H9 (cell line): Measurements from ENCODE around the gene LMX1B. TPM values are rescaled to one million over a fixed set of nuclear protein-coding genes. Genes with fewer than 3 reads are reported as not detected.

ENCODE experiments used
- DNase-seq: peaks from one replicate; pipeline ENCODE4 v3.0.0-alpha.2; 2017
- H2AFZ ChIP-seq: one replicate; pipeline ENCODE4 v1.6.1; 2013; ENCODE audit warnings: mild to moderate bottlenecking, low read length, control low read depth, moderate library complexity
- H2AK5ac ChIP-seq: 2 replicates; pipeline ENCODE4 v1.6.1; 2013; ENCODE audit warnings: low read length, control low read depth, mixed read lengths; ENCODE audit not compliant: insufficient read length
- H2BK120ac ChIP-seq: one replicate; pipeline ENCODE4 v1.6.1; 2013; ENCODE audit warnings: low read depth, mild to moderate bottlenecking, low read length, control low read depth, inconsistent platforms; ENCODE audit not compliant: poor library complexity, severe bottlenecking
- H2BK12ac ChIP-seq: 2 replicates; pipeline ENCODE4 v1.6.1; 2013; ENCODE audit warnings: low read length, control low read depth, mixed read lengths, low read depth; ENCODE audit not compliant: insufficient read length
- H2BK15ac ChIP-seq: 2 replicates; pipeline ENCODE4 v1.6.1; 2013; ENCODE audit warnings: low read depth, low read length, control low read depth
- H2BK20ac ChIP-seq: one replicate; pipeline ENCODE4 v1.6.1; 2013; ENCODE audit warnings: low read depth, mild to moderate bottlenecking, low read length, control low read depth, inconsistent platforms; ENCODE audit not compliant: poor library complexity, severe bottlenecking
- H2BK5ac ChIP-seq: 2 replicates; pipeline ENCODE4 v1.6.1; 2013; ENCODE audit warnings: low read length, control low read depth, mixed read lengths; ENCODE audit not compliant: insufficient read length
- H3K14ac ChIP-seq: 2 replicates; pipeline ENCODE4 v1.6.1; 2013; ENCODE audit warnings: low read length, control low read depth; ENCODE audit not compliant: insufficient read depth
- H3K18ac ChIP-seq: 2 replicates; pipeline ENCODE4 v1.6.1; 2013; ENCODE audit warnings: low read depth, mild to moderate bottlenecking, mixed read lengths, low read length, control low read depth; ENCODE audit not compliant: insufficient read length
- H3K23ac ChIP-seq: 2 replicates; pipeline ENCODE4 v1.6.1; 2013; ENCODE audit warnings: low read length, control low read depth, mixed read lengths, low read depth; ENCODE audit not compliant: insufficient read length
- H3K23me2 ChIP-seq: 2 replicates; pipeline ENCODE4 v1.6.1; 2013; ENCODE audit warnings: low read depth, mild to moderate bottlenecking, mixed read lengths, low read length, control low read depth; ENCODE audit not compliant: insufficient read length, poor library complexity, severe bottlenecking
- H3K27ac ChIP-seq: 2 replicates; pipeline ENCODE4 v1.5.1; 2013; ENCODE audit warnings: low read length, control low read depth, mixed read lengths, low read depth; ENCODE audit not compliant: insufficient read length
- H3K27me3 ChIP-seq: 2 replicates; pipeline ENCODE4 v1.6.1; 2013; ENCODE audit warnings: low read length, control low read depth, inconsistent platforms; ENCODE audit not compliant: insufficient read depth
- H3K4ac ChIP-seq: 2 replicates; pipeline ENCODE4 v1.6.1; 2013; ENCODE audit warnings: low read depth, mild to moderate bottlenecking, control low read depth, inconsistent platforms, low read length, moderate library complexity
- H3K4me1 ChIP-seq: 2 replicates; pipeline ENCODE4 v1.6.1; 2013; ENCODE audit warnings: low read length, control low read depth, inconsistent platforms; ENCODE audit not compliant: insufficient read depth
- H3K4me2 ChIP-seq: 2 replicates; pipeline ENCODE4 v1.6.1; 2013; ENCODE audit warnings: low read length, control low read depth, mixed read lengths; ENCODE audit not compliant: insufficient read length, insufficient read depth
- H3K56ac ChIP-seq: 2 replicates; pipeline ENCODE4 v1.6.1; 2013; ENCODE audit warnings: low read depth, mild to moderate bottlenecking, mixed read lengths, low read length, control low read depth; ENCODE audit not compliant: insufficient read length
- H3K79me1 ChIP-seq: 2 replicates; pipeline ENCODE4 v1.6.1; 2013; ENCODE audit warnings: low read depth, mild to moderate bottlenecking, moderate library complexity, low read length, control low read depth, inconsistent platforms; ENCODE audit not compliant: insufficient read depth, poor library complexity, severe bottlenecking
- H3K79me2 ChIP-seq: 2 replicates; pipeline ENCODE4 v1.6.1; 2013; ENCODE audit warnings: low read length, control low read depth, inconsistent platforms; ENCODE audit not compliant: insufficient read depth
- H3K9ac ChIP-seq: 2 replicates; pipeline ENCODE4 v1.6.1; 2013; ENCODE audit warnings: low read length, control low read depth, mixed read lengths; ENCODE audit not compliant: insufficient read length; ENCODE audit errors: extremely low read depth
- H3K9me3 ChIP-seq: one replicate; pipeline ENCODE4 v1.6.1; 2013; ENCODE audit warnings: low read depth, low read length, inconsistent platforms; ENCODE audit not compliant: control insufficient read depth
- H3T11ph ChIP-seq: one replicate; pipeline ENCODE4 v1.6.1; 2013; ENCODE audit warnings: mild to moderate bottlenecking, low read length, control low read depth, inconsistent platforms
- H4K20me1 ChIP-seq: one replicate; pipeline ENCODE4 v1.6.1; 2013; ENCODE audit not compliant: control insufficient read depth, insufficient read length, insufficient read depth
- H4K5ac ChIP-seq: 2 replicates; pipeline ENCODE4 v1.6.1; 2013; ENCODE audit warnings: low read depth, mild to moderate bottlenecking, mixed read lengths, low read length, control low read depth; ENCODE audit not compliant: insufficient read length
- H4K8ac ChIP-seq: replicated peaks from 2 replicates; pipeline ENCODE4 v1.6.1; 2013; ENCODE audit warnings: low read length, control low read depth, mixed read lengths, low read depth; ENCODE audit not compliant: insufficient read length
- H4K91ac ChIP-seq: 2 replicates; pipeline ENCODE4 v1.6.1; 2013; ENCODE audit warnings: low read depth, mild to moderate bottlenecking, moderate library complexity, mixed read lengths, low read length, control low read depth; ENCODE audit not compliant: insufficient read length
- H3K27ac Mint-ChIP-seq, 3 experiments: 2 replicates in 2 of 3; 3 replicates in 1 of 3; pipeline ENCODE4 v1.8.0; 2020 to 2021; ENCODE audit warnings: mixed read lengths in 3 of 3, mild to moderate bottlenecking in 1 of 3, moderate library complexity in 1 of 3
- H3K27me3 Mint-ChIP-seq: 2 replicates; pipeline ENCODE4 v1.8.0; 2021; ENCODE audit warnings: low read depth, mild to moderate bottlenecking, moderate library complexity, mixed read lengths
- H3K36me3 Mint-ChIP-seq, 3 experiments: 2 replicates in 2 of 3; 3 replicates in 1 of 3; pipeline ENCODE4 v1.8.0; 2020 to 2021; ENCODE audit warnings: low read depth in 3 of 3, mixed read lengths in 3 of 3; ENCODE audit not compliant: insufficient read depth in 1 of 3
- H3K4me1 Mint-ChIP-seq, 2 experiments: 2 replicates each; pipeline ENCODE4 v1.8.0; 2020; ENCODE audit warnings: mixed read lengths in 2 of 2
- H3K4me3 Mint-ChIP-seq, 2 experiments: 2 replicates in 1 of 2; 3 replicates in 1 of 2; pipeline ENCODE4 v1.8.0; 2020 to 2021; ENCODE audit warnings: mild to moderate bottlenecking in 2 of 2, mixed read lengths in 2 of 2, moderate library complexity in 1 of 2
- H3K9me3 Mint-ChIP-seq, 2 experiments: 2 replicates in 1 of 2; 3 replicates in 1 of 2; pipeline ENCODE4 v1.8.0; 2020; ENCODE audit warnings: mild to moderate bottlenecking in 2 of 2, mixed read lengths in 2 of 2, moderate library complexity in 1 of 2
- CTCF ChIP-seq: fragments of 200-600 bp; sonication (generic); conservative IDR thresholded peaks from 3 replicates; pipeline ENCODE4 v1.8.0; 2021; ENCODE audit warnings: antibody characterized with exemption, mild to moderate bottlenecking
- WGBS: extraction: QIAGEN DNeasy Blood & Tissue Kit; methylation state at CpG from one replicate; pipeline ENCODE4 v1.1.7; 2013; ENCODE audit warnings: missing lambda C conversion rate, low lambda C conversion rate, mixed read lengths; ENCODE audit not compliant: insufficient read length; ENCODE audit errors: extremely low coverage; 5-methylcytosine and 5-hydroxymethylcytosine counted together
- total RNA-seq: library from RNA; stranded (reverse); gene quantifications from 2 replicates; pipeline ENCODE4 v1.2.1, GENCODE V29; 2021

LMX1B gene
- total RNA-seq, 1 experiment from 2014 or later, result 0.85 TPM

- peaks cover 17 to 36% of the 10 kb centered on the region in 2 experiments for H3K4me1 Mint-ChIP-seq
- H3T11ph ChIP-seq, result no peak overlapping the region
- no peak overlapping the region for H3K4me3 Mint-ChIP-seq
- DNase-seq, result peak; percentile 25
- no peak overlapping the region for H4K5ac ChIP-seq
- H2BK120ac ChIP-seq, result no peak overlapping the region
- no peak overlapping the region for H3K56ac ChIP-seq
- no peak overlapping the region; a peak in 2 of 7 replicates for H3K27ac Mint-ChIP-seq
- no peak overlapping the region for H2BK5ac ChIP-seq
- H3K18ac ChIP-seq, result no peak overlapping the region
- H3K4ac ChIP-seq, result no peak overlapping the region
- H3K4me2 ChIP-seq, result no peak overlapping the region
- H4K8ac ChIP-seq, result no peak overlapping the region
- peaks cover 81% of the 10 kb centered on the region for H3K27me3 Mint-ChIP-seq
- H2AFZ ChIP-seq, result no peak overlapping the region
- no peak overlapping the region for H2BK15ac ChIP-seq
- no peaks in the 10 kb centered on the region for H3K79me2 ChIP-seq
- H2BK12ac ChIP-seq, result no peak overlapping the region
- no peak overlapping the region for H2AK5ac ChIP-seq
- no peaks in the 10 kb centered on the region for H4K20me1 ChIP-seq
- no peak for TF ChIP-seq CTCF
- H3K36me3 Mint-ChIP-seq, result no peaks in the 10 kb centered on the region
- no peaks in the 10 kb centered on the region for H3K79me1 ChIP-seq
- no peak overlapping the region for H3K9ac ChIP-seq
- no peak overlapping the region for H4K91ac ChIP-seq
- no peaks in the 10 kb centered on the region; the same call in 1 of the 2 replicates for H3K4me1 ChIP-seq
- H3K23me2 ChIP-seq, result no peaks in the 10 kb centered on the region
- H3K23ac ChIP-seq, result no peak overlapping the region
- H2BK20ac ChIP-seq, result no peak overlapping the region
- no CpG with 5 or more reads among the region's 20 CpGs for WGBS
- no peaks in the 10 kb centered on the region for H3K9me3 ChIP-seq
- no peaks in the 10 kb centered on the region for H3K27me3 ChIP-seq
- H3K27ac ChIP-seq, result no peak overlapping the region
- H3K14ac ChIP-seq, result no peak overlapping the region
- no peaks in the 10 kb centered on the region for H3K9me3 Mint-ChIP-seq
These were observed 78.5 kb downstream of the LMX1B start for GRCh38 chr9:126692041-126692758.
